Esophagus muscularis mucosa (tissue), 4 donors: ENCODE data around the gene SLAMF9.

Source experiments
- EP300 ChIP-seq: sonication (generic); formaldehyde crosslinking; IDR thresholded peaks from one replicate; pipeline ENCODE4 v1.6.1; 2017; ENCODE audit warnings: antibody characterized with exemption
- POLR2A ChIP-seq: fragments of 450-650 bp; IDR thresholded peaks from one replicate; pipeline ENCODE4 v1.6.1; 2017; ENCODE audit warnings: antibody characterized with exemption, moderate library complexity, mild to moderate bottlenecking, low read depth
- TF ChIP-seq, protein P1 (sequence below), 3 experiments: fragments of 200-600 bp in 2 of 3; fragments of 450-650 bp in 1 of 3; sonication (generic) in 2 of 3; IDR thresholded peaks; one replicate each; pipeline ENCODE4 v1.5.1; 2017 to 2019; ENCODE audit warnings: antibody characterized with exemption in 3 of 3, mild to moderate bottlenecking in 2 of 3, moderate library complexity in 1 of 3

DNA sequence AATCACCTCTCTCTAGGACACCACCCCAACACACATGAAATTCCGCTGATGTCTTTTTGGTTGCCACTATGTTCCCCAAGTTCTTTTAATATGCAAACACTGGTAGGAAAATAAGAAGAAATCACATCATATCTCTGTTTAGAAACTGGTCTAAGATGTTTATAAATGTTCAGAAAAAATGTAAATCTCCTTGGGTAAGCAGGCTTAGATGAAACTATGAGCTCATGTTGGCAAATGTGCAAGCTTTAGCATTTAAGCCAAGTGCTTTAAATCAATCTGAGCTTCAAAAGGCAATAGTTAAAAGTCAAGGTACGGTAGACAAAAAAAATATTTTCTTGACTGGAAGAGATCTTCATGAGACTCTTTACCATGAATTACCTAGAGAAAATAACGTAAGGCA, 25.2 kb upstream of the SLAMF9 start:
- TF ChIP-seq, protein P1, sequence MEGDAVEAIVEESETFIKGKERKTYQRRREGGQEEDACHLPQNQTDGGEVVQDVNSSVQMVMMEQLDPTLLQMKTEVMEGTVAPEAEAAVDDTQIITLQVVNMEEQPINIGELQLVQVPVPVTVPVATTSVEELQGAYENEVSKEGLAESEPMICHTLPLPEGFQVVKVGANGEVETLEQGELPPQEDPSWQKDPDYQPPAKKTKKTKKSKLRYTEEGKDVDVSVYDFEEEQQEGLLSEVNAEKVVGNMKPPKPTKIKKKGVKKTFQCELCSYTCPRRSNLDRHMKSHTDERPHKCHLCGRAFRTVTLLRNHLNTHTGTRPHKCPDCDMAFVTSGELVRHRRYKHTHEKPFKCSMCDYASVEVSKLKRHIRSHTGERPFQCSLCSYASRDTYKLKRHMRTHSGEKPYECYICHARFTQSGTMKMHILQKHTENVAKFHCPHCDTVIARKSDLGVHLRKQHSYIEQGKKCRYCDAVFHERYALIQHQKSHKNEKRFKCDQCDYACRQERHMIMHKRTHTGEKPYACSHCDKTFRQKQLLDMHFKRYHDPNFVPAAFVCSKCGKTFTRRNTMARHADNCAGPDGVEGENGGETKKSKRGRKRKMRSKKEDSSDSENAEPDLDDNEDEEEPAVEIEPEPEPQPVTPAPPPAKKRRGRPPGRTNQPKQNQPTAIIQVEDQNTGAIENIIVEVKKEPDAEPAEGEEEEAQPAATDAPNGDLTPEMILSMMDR (IDR thresholded peaks at IDR 0.05) = no peak
- TF ChIP-seq EP300 (no peak), POLR2A (no peak)
